IPS-18c (cell line): ENCODE measurements around the gene UBALD2.
"Not testable (repeated sequence)": the region's sequence is repeated elsewhere in the genome, so short reads cannot be mapped to it uniquely, and the experiment has no call there.

Source experiments
- H3K4me3 ChIP-seq: 2 replicates; pipeline ENCODE4 v1.7.0; 2013; ENCODE audit warnings: low read depth, mild to moderate bottlenecking, low read length, moderate library complexity; ENCODE audit not compliant: insufficient read depth
- H3K9me3 ChIP-seq: one replicate; pipeline ENCODE4 v1.6.1; 2013; ENCODE audit warnings: mild to moderate bottlenecking, low read length, moderate library complexity; ENCODE audit not compliant: control insufficient read depth, insufficient read depth

Gene UBALD2

GRCh38 chr17:76264755-76265623, at the start of gene UBALD2:
UBALD2 (plus strand) TSS chr17:76265348; CDS start chr17:76265506, 158 bp downstream.
- H3K4me3 ChIP-seq: peak within 1 kb of the TSS; percentile 81
- no peaks in the 10 kb centered on the region for H3K9me3 ChIP-seq

- H3K4me3 ChIP-seq: no peak overlapping the region
- H3K9me3 ChIP-seq: no peaks in the 10 kb centered on the region
Measured at GRCh38 chr17:76217081-76217480, 48.1 kb upstream of the UBALD2 start.

- no peak overlapping the region for H3K4me3 ChIP-seq
- H3K9me3 ChIP-seq: no peaks in the 10 kb centered on the region
Measured at GRCh38 chr17:76219670-76220383, 45.3 kb upstream of the UBALD2 start.

GRCh38 chr17:76223802-76224201, 41.3 kb upstream of the UBALD2 start:
- Histone ChIP-seq H3K4me3 (no peak overlapping the region), H3K9me3 (no peaks in the 10 kb centered on the region)

- not testable (repeated sequence) for H3K9me3 ChIP-seq, H3K4me3 ChIP-seq
Measured at GRCh38 chr17:76225373-76226086, 39.6 kb upstream of the UBALD2 start.

- H3K4me3 ChIP-seq, H3K9me3 ChIP-seq: not testable (repeated sequence)
Measured at GRCh38 chr17:76226749-76227148, 38.4 kb upstream of the UBALD2 start.

- Histone ChIP-seq H3K4me3 (no peak overlapping the region), H3K9me3 (no peaks in the 10 kb centered on the region)
Measured at GRCh38 chr17:76232342-76232741, 32.8 kb upstream of the UBALD2 start.

- no peaks in the 10 kb centered on the region for H3K9me3 ChIP-seq
- no peak overlapping the region for H3K4me3 ChIP-seq
Measured at GRCh38 chr17:76233588-76234353, 31.4 kb upstream of the UBALD2 start.

- Histone ChIP-seq H3K4me3 (no peak overlapping the region), H3K9me3 (no peaks in the 10 kb centered on the region)
Measured at GRCh38 chr17:76234354-76234679, 30.8 kb upstream of the UBALD2 start.

- Histone ChIP-seq H3K4me3 (no peak overlapping the region), H3K9me3 (no peaks in the 10 kb centered on the region)
Measured at GRCh38 chr17:76235883-76236282, 29.3 kb upstream of the UBALD2 start.

- no peaks in the 10 kb centered on the region for H3K9me3 ChIP-seq
- no peak overlapping the region for H3K4me3 ChIP-seq
Measured at GRCh38 chr17:76236603-76237002, 28.5 kb upstream of the UBALD2 start.

- no peaks in the 10 kb centered on the region for H3K9me3 ChIP-seq
- no peak overlapping the region for H3K4me3 ChIP-seq
Measured at GRCh38 chr17:76237859-76238313, 27.3 kb upstream of the UBALD2 start.

GRCh38 chr17:76238847-76239537, 26.2 kb upstream of the UBALD2 start:
- Histone ChIP-seq H3K4me3 (no peak overlapping the region), H3K9me3 (no peaks in the 10 kb centered on the region)

GRCh38 chr17:76239538-76240274, 25.4 kb upstream of the UBALD2 start:
- H3K4me3 ChIP-seq: peak overlapping the region; percentile 53
- no peaks in the 10 kb centered on the region for H3K9me3 ChIP-seq

- peak within 1 kb of the TSS; percentile 63 for H3K4me3 ChIP-seq
Measured at GRCh38 chr17:76240461-76241203, 24.5 kb upstream of the UBALD2 start, which contains the start of gene RNF157. RNF157 (minus strand) TSS chr17:76240493; CDS start chr17:76240240, 253 bp downstream.

More at GRCh38 chr17:76240461-76241203, 24.5 kb upstream of the UBALD2 start, which contains the start of gene RNF157:
- H3K9me3 ChIP-seq: no peaks in the 10 kb centered on the region
